ENCODE results near the gene CNPY3. TPM values are rescaled to one million over a fixed set of nuclear protein-coding genes. Genes with fewer than 3 reads are reported as not detected.
A peak's percentile ranks its signal among the peaks of the same experiment; 100 is the strongest.

CNPY3 gene
- total and polyA plus RNA-seq, 2 of the 13 experiments (the other 11 are each of a cell fraction or from before 2014, with no cell fraction given) = 42.3 to 60.2 TPM

DNA sequence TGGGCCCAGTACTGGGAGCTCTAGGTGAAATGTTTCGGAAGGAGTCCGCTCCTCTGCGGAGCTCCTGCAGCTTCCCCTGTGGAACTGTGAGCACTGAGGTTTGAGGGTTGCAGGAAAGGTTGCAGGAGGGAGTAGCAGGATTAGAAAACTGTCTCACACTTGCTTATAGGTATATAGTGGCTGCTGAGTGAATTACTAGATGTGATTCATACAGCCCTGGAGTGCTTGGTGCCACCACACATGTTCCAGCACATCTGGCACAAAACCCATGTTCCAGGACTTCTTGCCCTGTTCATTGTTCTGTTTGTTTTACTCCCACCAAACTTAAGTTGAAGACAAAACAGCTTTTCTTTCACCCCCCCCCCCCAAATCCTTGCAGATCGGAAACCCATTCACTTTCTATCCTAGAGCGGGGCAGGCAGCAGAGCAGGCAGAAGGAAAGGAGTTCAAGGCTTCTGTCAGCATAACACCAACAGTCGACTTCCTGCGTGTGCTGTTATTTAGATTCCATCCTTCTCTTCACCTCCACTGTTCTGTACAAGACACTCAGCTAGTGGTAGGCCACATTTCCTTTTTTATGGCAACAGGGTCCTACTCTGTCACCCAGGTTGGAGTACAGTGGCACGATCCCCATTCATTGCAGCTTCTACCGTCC, 50.4 kb downstream of the CNPY3 start (continued):
- TF ChIP-seq ZNF737 (CRISPR knock-in tag; IDR thresholded peaks at IDR 0.05; ENCODE audit: borderline replicate concordance) (no peak), ZNF251 (CRISPR knock-in tag; IDR thresholded peaks at IDR 0.05) (no peak), BRCA1 (CRISPR knock-in tag; IDR thresholded peaks at IDR 0.05) (no peak), ASH2L (IDR thresholded peaks at IDR 0.05; ENCODE audit: insufficient read length, low read depth, low read length) (peak; percentile 32), SNRNP70 (IDR thresholded peaks at IDR 0.05; ENCODE audit: low read depth, low read length) (no peak), ZNF33A (CRISPR knock-in tag; IDR thresholded peaks at IDR 0.05; ENCODE audit: borderline replicate concordance) (no peak), ZFY (CRISPR knock-in tag; IDR thresholded peaks at IDR 0.05) (no peak)
- TF ChIP-seq, protein P1, sequence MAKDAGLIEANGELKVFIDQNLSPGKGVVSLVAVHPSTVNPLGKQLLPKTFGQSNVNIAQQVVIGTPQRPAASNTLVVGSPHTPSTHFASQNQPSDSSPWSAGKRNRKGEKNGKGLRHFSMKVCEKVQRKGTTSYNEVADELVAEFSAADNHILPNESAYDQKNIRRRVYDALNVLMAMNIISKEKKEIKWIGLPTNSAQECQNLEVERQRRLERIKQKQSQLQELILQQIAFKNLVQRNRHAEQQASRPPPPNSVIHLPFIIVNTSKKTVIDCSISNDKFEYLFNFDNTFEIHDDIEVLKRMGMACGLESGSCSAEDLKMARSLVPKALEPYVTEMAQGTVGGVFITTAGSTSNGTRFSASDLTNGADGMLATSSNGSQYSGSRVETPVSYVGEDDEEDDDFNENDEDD (CRISPR knock-in tag; IDR thresholded peaks at IDR 0.05; ENCODE audit: borderline replicate concordance) = no peak

DNA sequence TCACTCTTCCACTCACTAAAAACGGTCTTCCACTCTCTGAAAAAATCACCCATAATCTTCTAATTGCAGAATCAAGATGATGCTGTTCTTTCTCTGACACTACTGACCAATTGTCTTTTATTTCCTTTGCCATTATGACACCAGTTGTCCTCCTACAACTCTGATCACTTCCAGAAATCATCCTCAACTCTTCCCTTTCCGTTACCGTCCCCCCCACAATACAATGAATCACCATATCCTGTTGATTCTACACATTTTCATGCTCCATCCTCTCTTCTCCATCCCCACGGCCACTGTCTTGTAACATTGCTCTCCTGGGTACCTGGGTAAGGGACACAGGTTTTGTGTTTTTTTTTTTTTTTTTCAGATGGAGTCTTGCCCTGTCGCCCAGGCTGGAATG, 52.6 kb downstream of the CNPY3 start:
- Histone ChIP-seq H3K27me3 (ENCODE audit: control insufficient read depth in 1 of 2, insufficient read depth in 2 of 2, low read length in 2 of 2) (no peaks in the 10 kb centered on the region; a peak in 1 of 5 replicates), H2AFZ (ENCODE audit: low read length) (peak overlapping the region; percentile 43), H3K9me3 (ENCODE audit: low read length) (no peaks in the 10 kb centered on the region), H3K79me2 (ENCODE audit: insufficient read depth, low read length) (peaks cover 27% of the 10 kb centered on the region), H3K4me2 (ENCODE audit: low read depth, low read length) (peak overlapping the region; percentile 32; the same call in 1 of the 2 replicates), H3K36me3 (replicated peaks in 1 of 2; ENCODE audit: control insufficient read depth in 1 of 2, insufficient read depth in 2 of 2, low read length in 2 of 2) (no peaks in the 10 kb centered on the region), H3K9ac (ENCODE audit: insufficient read depth, low read depth, low read length) (no peak overlapping the region), H3K4me1 (ENCODE audit: insufficient read depth, low read length) (peaks cover 56% of the 10 kb centered on the region), H3K4me3 (replicated peaks in 1 of 3; ENCODE audit: insufficient read depth in 1 of 3, low read depth in 2 of 3, low read length in 3 of 3) (no peak overlapping the region), H4K20me1 (ENCODE audit: insufficient read depth, low read length) (no peaks in the 10 kb centered on the region), H3K27ac (ENCODE audit: extremely low read length, insufficient read depth, low read length) (no peak overlapping the region)
- CTCF ChIA-PET (ENCODE audit: low intra/inter-chr PET ratio, low total read pairs) = no interaction called here
- POLR2A ChIA-PET = no interaction called here
- BruUV-seq (replicated peaks) = no TSS peak
- in situ Hi-C loops (cut with HindIII; ENCODE audit: extremely low pct_ligation_motif_present, low pct_unique_long_range_greater_than_20kb) (no loop called here), intact Hi-C loops (cut with micrococcal nuclease; ENCODE audit: unreplicated experiment) (no loop called here)
- ATAC-seq = no peak
- no peak for DNase-seq (ENCODE audit: low spot score)
- WGBS (ENCODE audit: low lambda C conversion rate) = 65% methylated on average over 5 of the region's 5 CpGs
- no peak for FAIRE-seq
- TF ChIP-seq SETDB1 (CRISPR knock-in tag; IDR thresholded peaks at IDR 0.05; ENCODE audit: borderline replicate concordance) = no peak
- TF ChIP-seq ZNF766 (CRISPR knock-in tag; IDR thresholded peaks at IDR 0.05; ENCODE audit: borderline replicate concordance) = no peak
- no peak for TF ChIP-seq SNRNP70 (IDR thresholded peaks at IDR 0.05; ENCODE audit: low read depth, low read length)
- no peak for TF ChIP-seq SRSF4 (IDR thresholded peaks at IDR 0.05; ENCODE audit: low read depth, low read length, poor library complexity, severe bottlenecking)
- TF ChIP-seq U2AF1 (optimal IDR thresholded peaks at IDR 0.05; ENCODE audit: low read depth, low read length) = no peak
- TF ChIP-seq, protein P2, sequence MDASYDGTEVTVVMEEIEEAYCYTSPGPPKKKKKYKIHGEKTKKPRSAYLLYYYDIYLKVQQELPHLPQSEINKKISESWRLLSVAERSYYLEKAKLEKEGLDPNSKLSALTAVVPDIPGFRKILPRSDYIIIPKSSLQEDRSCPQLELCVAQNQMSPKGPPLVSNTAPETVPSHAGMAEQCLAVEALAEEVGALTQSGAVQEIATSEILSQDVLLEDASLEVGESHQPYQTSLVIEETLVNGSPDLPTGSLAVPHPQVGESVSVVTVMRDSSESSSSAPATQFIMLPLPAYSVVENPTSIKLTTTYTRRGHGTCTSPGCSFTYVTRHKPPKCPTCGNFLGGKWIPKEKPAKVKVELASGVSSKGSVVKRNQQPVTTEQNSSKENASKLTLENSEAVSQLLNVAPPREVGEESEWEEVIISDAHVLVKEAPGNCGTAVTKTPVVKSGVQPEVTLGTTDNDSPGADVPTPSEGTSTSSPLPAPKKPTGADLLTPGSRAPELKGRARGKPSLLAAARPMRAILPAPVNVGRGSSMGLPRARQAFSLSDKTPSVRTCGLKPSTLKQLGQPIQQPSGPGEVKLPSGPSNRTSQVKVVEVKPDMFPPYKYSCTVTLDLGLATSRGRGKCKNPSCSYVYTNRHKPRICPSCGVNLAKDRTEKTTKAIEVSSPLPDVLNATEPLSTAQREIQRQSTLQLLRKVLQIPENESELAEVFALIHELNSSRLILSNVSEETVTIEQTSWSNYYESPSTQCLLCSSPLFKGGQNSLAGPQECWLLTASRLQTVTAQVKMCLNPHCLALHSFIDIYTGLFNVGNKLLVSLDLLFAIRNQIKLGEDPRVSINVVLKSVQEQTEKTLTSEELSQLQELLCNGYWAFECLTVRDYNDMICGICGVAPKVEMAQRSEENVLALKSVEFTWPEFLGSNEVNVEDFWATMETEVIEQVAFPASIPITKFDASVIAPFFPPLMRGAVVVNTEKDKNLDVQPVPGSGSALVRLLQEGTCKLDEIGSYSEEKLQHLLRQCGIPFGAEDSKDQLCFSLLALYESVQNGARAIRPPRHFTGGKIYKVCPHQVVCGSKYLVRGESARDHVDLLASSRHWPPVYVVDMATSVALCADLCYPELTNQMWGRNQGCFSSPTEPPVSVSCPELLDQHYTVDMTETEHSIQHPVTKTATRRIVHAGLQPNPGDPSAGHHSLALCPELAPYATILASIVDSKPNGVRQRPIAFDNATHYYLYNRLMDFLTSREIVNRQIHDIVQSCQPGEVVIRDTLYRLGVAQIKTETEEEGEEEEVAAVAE (CRISPR knock-in tag; IDR thresholded peaks at IDR 0.05; ENCODE audit: borderline replicate concordance) = no peak
- no peak for TF ChIP-seq ZNF101 (CRISPR knock-in tag; IDR thresholded peaks at IDR 0.05; ENCODE audit: borderline replicate concordance, low read depth)
- no peak for TF ChIP-seq NFRKB (IDR thresholded peaks at IDR 0.05)
- no peak for TF ChIP-seq NONO (IDR thresholded peaks at IDR 0.05)
- TF ChIP-seq NONO (CRISPR knock-in tag; conservative IDR thresholded peaks at IDR 0.05) = no peak
